Adipose tissue (tissue), 3 donors: ENCODE data around the gene EIF1AX. TPM values are rescaled to one million over a fixed set of nuclear protein-coding genes. Genes with fewer than 3 reads are reported as not detected.
"Not testable (repeated sequence)": the region's sequence is repeated elsewhere in the genome, so short reads cannot be mapped to it uniquely, and the experiment has no call there.

Source experiments
- H3K27ac ChIP-seq: one replicate; pipeline ENCODE4 v1.5.1; 2013; ENCODE audit warnings: low read depth, low read length
- WGBS, 3 donors: extraction: QIAGEN DNeasy Blood & Tissue Kit; methylation state at CpG; one replicate each; pipeline ENCODE4 v1.1.7; 2013; 5-methylcytosine and 5-hydroxymethylcytosine counted together
- polyA plus RNA-seq, 3 donors: library from polyadenylated mRNA; stranded (reverse); fragments of 200-250 nt; gene quantifications; one replicate each; pipeline ENCODE4 v1.2.3, GENCODE V29; 2013
- donor health status: healthy with polysubstance abuse.
- donor health status: Bipolar disorder and iron deficiency.
- donor health status: healthy.

EIF1AX gene, protein sequence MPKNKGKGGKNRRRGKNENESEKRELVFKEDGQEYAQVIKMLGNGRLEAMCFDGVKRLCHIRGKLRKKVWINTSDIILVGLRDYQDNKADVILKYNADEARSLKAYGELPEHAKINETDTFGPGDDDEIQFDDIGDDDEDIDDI
- polyA plus RNA-seq = 10 to 100 TPM; 19.8 to 51.4 (median 40.9) TPM

DNA sequence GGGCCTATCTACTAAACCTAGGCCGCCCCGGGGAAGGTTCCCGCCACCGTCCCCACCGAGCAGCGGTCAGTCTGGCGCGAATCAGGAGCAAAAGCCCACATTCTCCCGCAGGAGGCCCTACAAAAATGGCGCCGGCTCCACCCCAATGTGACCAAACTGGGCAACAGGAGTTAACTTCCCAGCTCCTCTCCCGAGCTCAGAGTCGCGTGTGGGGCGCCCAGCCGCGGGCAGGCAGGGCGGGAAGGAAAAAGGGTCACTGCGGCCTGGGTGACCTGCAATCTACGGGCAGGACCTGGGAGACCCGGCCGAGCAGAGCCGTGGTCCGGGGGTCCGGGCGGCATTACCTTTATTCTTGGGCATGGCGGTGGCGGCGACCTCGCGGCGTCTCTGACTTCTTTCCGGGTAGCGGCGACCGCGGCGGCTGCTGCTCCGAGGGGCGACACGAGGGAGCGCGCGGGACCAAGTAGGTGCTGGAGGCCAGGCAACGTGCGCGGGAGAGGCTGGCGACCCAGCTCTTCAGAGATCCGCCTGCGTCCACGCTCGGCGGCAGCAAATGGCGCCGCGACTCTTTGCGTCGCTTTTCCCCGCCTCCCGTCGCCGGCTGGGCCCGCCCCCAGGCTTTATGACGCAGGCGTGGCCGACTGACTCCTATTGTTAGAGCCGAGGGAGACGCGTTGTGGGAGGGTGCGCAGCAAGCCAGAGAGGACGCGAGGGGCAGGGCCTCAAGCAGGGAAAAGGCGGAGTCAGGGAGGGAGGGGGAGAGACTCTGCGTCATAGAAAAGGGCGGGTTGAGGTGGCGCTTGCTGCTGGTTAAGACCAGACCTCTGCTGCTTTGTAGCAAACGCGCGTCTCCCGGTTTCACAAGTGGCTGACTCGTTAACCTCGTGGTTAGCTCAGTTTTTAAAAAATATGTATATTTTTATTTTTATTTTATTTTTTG is at the start of gene EIF1AX:
TSS of gene EIF1AX (minus strand) at position 558 of the 940 bp plus-strand sequence. CDS start at position 360, 198 bp downstream.
- 0 to 6% (median 2%) methylated on average over 42 to 79 of the region's 82 CpGs for WGBS, 3 donors
- H3K27ac ChIP-seq = peak within 1 kb of the TSS; percentile 15

GRCh38 chrX:20189171-20189570 is 47.5 kb upstream of the EIF1AX start:
- no peak overlapping the region for H3K27ac ChIP-seq

DNA sequence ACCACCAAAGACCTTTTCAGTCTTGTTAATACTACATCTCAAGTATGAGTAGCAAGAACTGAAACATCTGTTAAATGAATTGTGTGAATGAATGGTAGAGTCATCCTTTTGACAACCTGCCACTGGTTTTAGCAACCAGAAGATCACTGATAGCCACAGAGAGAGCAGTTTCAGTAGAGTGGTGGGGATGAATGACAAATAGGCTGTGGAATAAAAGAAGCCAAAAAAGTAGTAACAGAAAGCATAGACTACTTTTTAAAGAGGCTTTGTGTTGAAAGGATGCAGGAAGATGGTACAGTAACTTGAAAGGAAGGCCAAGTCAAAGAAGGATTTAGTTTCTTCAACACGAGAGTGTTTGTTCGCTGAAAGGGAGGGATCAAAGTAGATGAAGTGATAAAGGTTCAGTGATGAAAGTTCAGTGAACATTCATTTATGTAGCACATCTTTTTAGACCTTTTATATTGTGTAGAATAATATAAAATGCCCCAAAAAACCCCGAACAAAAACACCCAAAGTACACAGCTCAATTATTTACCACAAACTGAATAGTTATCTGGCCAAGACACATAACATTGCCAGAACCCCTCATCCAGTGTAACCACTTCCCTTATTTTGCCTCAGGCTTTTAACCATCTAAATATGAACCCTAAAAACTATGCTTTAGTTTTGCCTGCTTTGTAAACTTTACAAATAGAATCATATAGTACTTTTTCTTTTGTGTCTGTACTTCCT is 40.1 kb upstream of the EIF1AX start:
- 64 to 82% (median 65%) methylated on average over 3 of the region's 3 CpGs for WGBS, 3 donors

DNA sequence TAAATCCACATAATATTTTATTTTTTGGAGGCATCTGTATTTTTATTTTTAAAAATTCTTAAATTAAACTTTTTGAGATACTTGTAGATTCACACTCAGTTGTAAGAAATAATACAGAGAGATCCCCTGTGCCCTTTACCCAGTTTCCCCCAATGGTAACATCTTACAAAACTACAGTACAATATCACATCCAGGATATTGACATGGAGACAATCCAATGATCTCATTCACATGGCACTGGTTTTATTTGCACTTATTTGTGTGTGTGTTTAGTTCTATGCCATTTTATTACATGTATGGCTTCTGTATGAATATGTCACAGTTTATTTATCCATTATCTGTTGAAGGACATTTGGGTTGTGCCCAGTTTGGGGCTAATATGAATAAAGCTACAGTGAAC is 35.5 kb upstream of the EIF1AX start:
- no peak overlapping the region for H3K27ac ChIP-seq

More for the DNA sequence above, 40.1 kb upstream of the EIF1AX start:
- no peak overlapping the region for H3K27ac ChIP-seq

GRCh38 chrX:20173856-20174255 is 32.2 kb upstream of the EIF1AX start:
- H3K27ac ChIP-seq = no peak overlapping the region
- WGBS, 3 donors = 89 to 97% (median 97%) methylated on average over 2 of the region's 2 CpGs

DNA sequence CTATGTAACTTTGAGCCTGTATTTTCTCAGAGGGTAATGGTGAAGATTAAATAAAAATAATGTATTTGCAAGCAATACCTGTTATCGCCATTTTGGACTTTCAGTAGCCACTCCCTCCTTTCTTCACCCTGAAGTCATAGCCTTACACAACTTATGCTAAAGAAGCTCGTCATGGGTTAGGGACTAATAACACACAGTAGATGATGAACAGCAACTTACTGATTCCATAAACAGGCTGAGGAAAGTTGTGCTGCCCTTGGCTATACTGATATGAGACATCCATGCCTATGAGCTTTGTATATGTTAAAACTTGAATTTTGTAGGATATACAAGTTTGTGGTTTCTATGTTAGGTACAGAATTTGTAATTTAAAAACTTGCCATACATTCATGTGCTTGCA is 31.7 kb upstream of the EIF1AX start:
- H3K27ac ChIP-seq = no peak overlapping the region
- WGBS, 3 donors = 83 to 100% (median 94%) methylated on average over 2 of the region's 2 CpGs

GRCh38 chrX:20171887-20172286 is 30.2 kb upstream of the EIF1AX start:
- no peak overlapping the region for H3K27ac ChIP-seq
- 88 to 90% (median 88%) methylated on average over 3 of the region's 3 CpGs for WGBS, 3 donors

GRCh38 chrX:20162516-20162915 is 20.9 kb upstream of the EIF1AX start:
- not testable (repeated sequence) for H3K27ac ChIP-seq

DNA sequence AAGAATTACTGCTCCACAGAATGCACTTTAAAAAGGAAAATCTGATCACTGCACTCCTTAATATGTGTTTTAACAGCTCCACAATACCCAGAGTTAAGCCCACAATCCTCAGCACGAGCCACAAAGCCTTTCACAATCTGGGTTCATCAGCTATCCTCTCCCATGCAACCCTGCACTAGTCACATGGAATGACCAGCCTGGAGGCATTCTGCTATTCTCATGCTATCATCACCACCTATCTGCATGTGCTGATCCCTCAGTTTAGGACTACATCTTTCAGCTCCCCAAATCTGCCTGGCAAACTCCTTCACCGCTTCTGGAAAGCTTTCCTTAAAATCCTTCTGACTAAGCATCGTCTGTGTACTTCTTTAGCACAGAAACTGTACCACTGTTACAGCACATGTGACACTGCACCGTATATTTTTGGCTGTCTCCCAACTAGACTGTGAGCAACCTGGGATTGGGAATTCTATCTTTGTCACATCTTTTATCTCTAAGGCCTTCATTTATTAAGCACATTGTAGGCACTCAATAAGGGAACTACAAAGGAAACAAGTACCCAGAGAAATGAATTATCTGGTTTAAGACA is 18.3 kb upstream of the EIF1AX start:
- 79 to 86% (median 82%) methylated on average over 4 of the region's 4 CpGs for WGBS, 3 donors
- H3K27ac ChIP-seq = no peak overlapping the region

GRCh38 chrX:20151689-20152088 is 10.1 kb upstream of the EIF1AX start:
- no peak overlapping the region for H3K27ac ChIP-seq
- WGBS, 3 donors = 86 to 97% (median 97%) methylated on average over 3 of the region's 3 CpGs

DNA sequence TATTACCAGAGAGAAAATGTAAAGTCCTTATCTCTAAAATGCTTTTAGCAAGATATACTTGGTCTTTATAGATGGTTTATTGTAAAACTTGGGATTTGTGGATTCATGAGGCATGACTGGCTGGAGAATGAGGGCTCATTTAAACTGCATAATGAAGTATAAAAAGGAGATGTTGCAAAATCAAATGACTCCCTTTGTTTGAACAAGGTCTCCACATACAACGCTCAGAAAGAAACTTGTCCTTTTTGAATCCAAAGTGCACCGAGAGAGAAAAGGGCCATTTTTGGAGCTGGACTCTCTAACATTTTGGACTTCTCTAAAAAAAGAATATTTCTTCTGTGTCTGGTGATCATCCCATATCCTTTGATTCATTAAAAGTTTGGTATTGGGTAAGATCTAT is 7.7 kb upstream of the EIF1AX start:
- no peak overlapping the region for H3K27ac ChIP-seq
- WGBS, 3 donors = 83 to 95% (median 84%) methylated on average over 2 of the region's 2 CpGs

GRCh38 chrX:20147561-20147960 is 5.9 kb upstream of the EIF1AX start:
- H3K27ac ChIP-seq = no peak overlapping the region
- WGBS, 3 donors = 68 to 90% (median 75%) methylated on average over 1 of the region's 1 CpG

GRCh38 chrX:20144491-20144890 is 2.9 kb upstream of the EIF1AX start:
- 66 to 87% (median 74%) methylated on average over 3 of the region's 3 CpGs for WGBS, 3 donors
- no peak overlapping the region for H3K27ac ChIP-seq

DNA sequence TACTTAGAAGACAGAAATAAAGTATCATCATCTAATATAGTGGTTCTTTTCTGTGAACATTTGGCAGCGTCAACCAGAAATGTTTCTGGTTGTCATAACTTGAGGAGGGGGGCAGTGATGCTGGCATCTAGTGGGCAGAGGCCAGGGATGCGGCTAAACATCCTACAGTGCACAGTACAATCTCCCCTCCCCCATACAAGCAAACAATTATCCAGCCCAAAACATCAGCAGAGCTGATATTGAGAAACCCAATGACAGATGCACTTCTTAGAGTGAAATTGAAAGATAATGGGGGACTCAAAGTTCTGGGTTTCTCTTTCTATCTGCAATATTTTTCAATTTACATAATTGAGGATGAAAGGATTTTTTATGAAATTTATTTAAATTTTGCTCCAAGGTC is 1.9 kb upstream of the EIF1AX start:
- 65 to 69% (median 65%) methylated on average over 2 of the region's 2 CpGs for WGBS, 3 donors
- H3K27ac ChIP-seq = no peak overlapping the region

DNA sequence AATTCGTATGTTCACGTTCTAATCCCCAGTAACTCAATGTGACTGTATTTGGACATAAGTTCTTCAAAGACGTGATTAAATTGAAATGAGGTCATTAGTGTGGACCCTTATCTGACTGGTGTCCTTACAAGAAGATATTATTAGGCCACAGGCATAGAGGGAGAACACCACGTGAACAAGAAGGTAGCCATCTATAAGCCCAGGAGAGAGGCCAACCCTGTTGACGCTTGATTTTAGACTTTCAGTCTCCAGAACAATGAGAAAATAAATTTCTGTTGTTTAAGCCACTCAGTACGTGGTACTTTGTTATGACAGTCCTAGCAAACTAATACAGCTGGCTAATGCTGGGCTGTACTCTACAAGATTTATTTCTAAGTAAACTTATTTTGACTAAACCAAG is 1.5 kb upstream of the EIF1AX start:
- WGBS, 3 donors = 71 to 83% (median 71%) methylated on average over 6 of the region's 6 CpGs
- H3K27ac ChIP-seq = no peak overlapping the region

- WGBS, 3 donors = 2 to 22% (median 2%) methylated on average over 3 of the region's 3 CpGs
- no peak overlapping the region for H3K27ac ChIP-seq
These were observed 1.2 kb downstream of the EIF1AX start for GRCh38 chrX:20140420-20140819.

GRCh38 chrX:20139966-20140365 is 1.7 kb downstream of the EIF1AX start:
- 40 to 64% (median 52%) methylated on average over 2 of the region's 2 CpGs for WGBS, 3 donors
- no peak overlapping the region for H3K27ac ChIP-seq

DNA sequence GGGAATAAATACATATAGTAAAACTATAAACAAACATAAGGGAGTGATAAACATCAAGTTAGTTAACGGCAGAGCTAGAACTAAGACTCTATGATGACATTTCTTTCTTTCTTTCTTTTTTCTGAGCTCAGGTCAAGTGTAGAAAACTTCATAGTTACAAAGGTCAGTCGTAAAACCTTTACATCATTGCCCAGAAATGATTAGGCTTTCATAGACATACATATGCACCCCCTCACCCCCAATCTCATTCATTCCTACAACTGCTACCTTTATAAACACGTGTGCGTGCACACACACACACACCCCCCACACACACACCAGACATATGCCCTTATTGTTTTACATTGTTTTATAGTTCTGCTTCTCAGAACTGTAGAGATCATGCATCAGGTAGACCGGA is 5.7 kb downstream of the EIF1AX start:
- H3K27ac ChIP-seq = no peak overlapping the region
- WGBS, 3 donors = 69 to 86% (median 85%) methylated on average over 5 of the region's 5 CpGs

DNA sequence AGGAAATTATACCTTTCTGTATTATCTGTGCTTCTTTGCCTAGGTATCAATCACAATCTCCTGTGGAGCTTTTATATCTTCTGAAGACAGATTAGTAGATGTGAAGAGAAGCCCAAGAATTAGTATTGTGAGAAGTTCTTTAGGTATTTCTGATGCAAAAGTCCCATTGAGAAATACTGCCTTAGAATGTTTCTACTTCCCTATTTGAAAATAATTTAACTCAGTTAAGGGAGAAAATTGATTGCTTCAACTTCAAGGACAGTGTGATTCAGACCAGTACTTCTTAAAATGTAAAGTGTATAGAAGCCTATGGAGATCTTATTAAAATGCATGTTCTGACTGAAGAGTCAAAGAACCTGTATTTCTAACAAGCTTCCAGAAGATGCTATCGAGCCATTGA is 9.0 kb downstream of the EIF1AX start:
- 67 to 95% (median 86%) methylated on average over 1 of the region's 1 CpG for WGBS, 3 donors
- H3K27ac ChIP-seq = no peak overlapping the region
